Right cardiac atrium (tissue), 5 donors: ENCODE results near the gene CWC15. TPM values are rescaled to one million over a fixed set of nuclear protein-coding genes. Genes with fewer than 3 reads are reported as not detected.
"Not testable (repeated sequence)": the region's sequence is repeated elsewhere in the genome, so short reads cannot be mapped to it uniquely, and the experiment has no call there.

Experiments used
- ATAC-seq, 2 donors: fragments of 200-7000 bp; cut with Tn5 transposase; one replicate each; pipeline versions ENCODE4 v1.8.0 to v1.9.1; 2020; ENCODE audit warnings: moderate library complexity in 2 of 2, mild to moderate bottlenecking in 1 of 2
- DNase-seq, 3 donors: peaks; one replicate each; pipeline ENCODE4 v3.0.0-alpha.2; 2020
- H3K27ac ChIP-seq: one replicate; pipeline ENCODE4 v1.5.1; 2013; ENCODE audit warnings: mild to moderate bottlenecking, low read length, control low read depth, moderate library complexity
- H3K27me3 ChIP-seq: one replicate; pipeline ENCODE4 v1.6.1; 2013; ENCODE audit not compliant: control insufficient read depth, insufficient read depth
- H3K4me1 ChIP-seq: one replicate; pipeline ENCODE4 v1.6.1; 2013; ENCODE audit warnings: low read length; ENCODE audit not compliant: control insufficient read depth, insufficient read depth
- H3K4me3 ChIP-seq: one replicate; pipeline ENCODE4 v1.5.1; 2013; ENCODE audit warnings: low read length, control low read depth
- H3K9me3 ChIP-seq: one replicate; pipeline ENCODE4 v1.6.1; 2013; ENCODE audit warnings: low read length; ENCODE audit not compliant: control insufficient read depth
- WGBS: extraction: QIAGEN DNeasy Blood & Tissue Kit; methylation state at CpG from one replicate; pipeline ENCODE4 v1.1.7; 2013; 5-methylcytosine and 5-hydroxymethylcytosine counted together
- intact Hi-C, 4 donors: fragments of 100-400 bp; cut with DNase I; formaldehyde crosslinking; loops; one replicate each; pipeline versions ENCODE4 v1.11.0 to v1.14.0; 2022 to 2023
- long read RNA-seq, 4 donors: library from polyadenylated mRNA; unstranded; transcript quantifications; one replicate each; pipeline ENCODE4 v2.0.0, GENCODE V29; 2020 to 2021
- polyA plus RNA-seq: library from polyadenylated mRNA; stranded (reverse); fragments of 200-250 nt; gene quantifications from one replicate; pipeline ENCODE4 v1.2.3, GENCODE V29; 2013
- total RNA-seq, 4 donors: library from RNA; stranded (reverse); fragmentation: NEBNext Ultra II Directional; extraction: Animal tissue kit (Norgen Biotek cat#: 25700); gene quantifications; one replicate each; pipeline ENCODE4 v1.2.1, GENCODE V29; 2021
- donor health status: healthy with polysubstance abuse.
- donor health status: DM: no; HTN: yes; CAD: no.
- donor health status: DM: no; HTN: no; CAD: no.
- donor health status: DM: no; HTN: yes; CAD: no; lungs with severe emphysema.
- donor health status: DM: yes; HTN: yes; CAD: no.

The CWC15 gene
- 10 to 100 TPM; 63.6 to 82.7 (median 67.0) TPM for total RNA-seq
- polyA plus RNA-seq = 75.3 TPM
- long read RNA-seq, donor 1, transcript CWC15-201 (7 exons, 1,576 nt) = major isoform, 27 of 32 reads
- long read RNA-seq, donor 1, partial matches to known transcripts = 4 of 32 reads
- long read RNA-seq, donor 1, other reads (novel, unspliced or antisense) = 1 of 32 reads
- long read RNA-seq, donor 2, transcript CWC15-201 (7 exons, 1,576 nt) = major isoform, 22 of 24 reads
- long read RNA-seq, donor 2, partial matches to known transcripts = 1 of 24 reads
- long read RNA-seq, donor 2, other reads (novel, unspliced or antisense) = 1 of 24 reads
- long read RNA-seq, donor 3, transcript CWC15-201 (7 exons, 1,576 nt) = major isoform, 14 of 18 reads
- long read RNA-seq, donor 3, partial matches to known transcripts = 0 of 18 reads
- long read RNA-seq, donor 3, other reads (novel, unspliced or antisense) = 2 of 18 reads
- long read RNA-seq, donor 4, transcript CWC15-201 (7 exons, 1,576 nt) = major isoform, 15 of 15 reads
- long read RNA-seq, donor 4, partial matches to known transcripts = 0 of 15 reads
- long read RNA-seq, donor 4, other reads (novel, unspliced or antisense) = 0 of 15 reads

- ATAC-seq (peak; percentile 100), DNase-seq (peak; percentile 96 to 97 (median 97))
- no peaks in the 10 kb centered on the region for H3K4me1 ChIP-seq
- no peaks in the 10 kb centered on the region for H3K27me3 ChIP-seq
- H3K9me3 ChIP-seq = no peaks in the 10 kb centered on the region
- peak within 1 kb of the TSS; percentile 97 for H3K4me3 ChIP-seq
- intact Hi-C loops = no loop called here
- peak within 1 kb of the TSS; percentile 87 for H3K27ac ChIP-seq
- under 1% methylated on average over 65 of the region's 66 CpGs for WGBS
Observed at GRCh38 chr11:94973099-94973968, at the start of gene CWC15, which contains the start of gene KDM4D. Gene CWC15, minus strand, starts transcription at chr11:94973556. Its CDS starts 1,371 bp downstream, at chr11:94972185. Gene KDM4D, plus strand, starts transcription at chr11:94973709. Its CDS starts 23,664 bp downstream, at chr11:94997373.

- ATAC-seq, H3K4me3 ChIP-seq, intact Hi-C loops, H3K27ac ChIP-seq, H3K27me3 ChIP-seq, H3K9me3 ChIP-seq, DNase-seq, H3K4me1 ChIP-seq: not testable (repeated sequence)
- 75% methylated on average over 5 of the region's 5 CpGs for WGBS
Observed at GRCh38 chr11:95021468-95021867, 48.1 kb upstream of the CWC15 start.

- Histone ChIP-seq H3K27ac (no peak overlapping the region), H3K4me1 (no peaks in the 10 kb centered on the region), H3K27me3 (no peaks in the 10 kb centered on the region), H3K4me3 (no peak overlapping the region), H3K9me3 (no peaks in the 10 kb centered on the region)
- ATAC-seq (no peak), DNase-seq (no peak)
- 69% methylated on average over 2 of the region's 2 CpGs for WGBS
- intact Hi-C loops = no loop called here
Observed at GRCh38 chr11:95016139-95016538, 42.8 kb upstream of the CWC15 start.

- H3K27me3 ChIP-seq = no peaks in the 10 kb centered on the region
- H3K4me3 ChIP-seq = no peak overlapping the region
- H3K27ac ChIP-seq = no peak overlapping the region
- DNase-seq = no peak
- H3K9me3 ChIP-seq = no peaks in the 10 kb centered on the region
- no peak for ATAC-seq
- no peaks in the 10 kb centered on the region for H3K4me1 ChIP-seq
- intact Hi-C loops = no loop called here
- WGBS = 84% methylated on average over 12 of the region's 12 CpGs
Observed at GRCh38 chr11:95014184-95014821, 40.9 kb upstream of the CWC15 start.

- H3K27ac ChIP-seq = no peak overlapping the region
- no peaks in the 10 kb centered on the region for H3K9me3 ChIP-seq
- DNase-seq (no peak), ATAC-seq (no peak)
- no peak overlapping the region for H3K4me3 ChIP-seq
- H3K4me1 ChIP-seq = no peaks in the 10 kb centered on the region
- intact Hi-C loops = no loop called here
- no peaks in the 10 kb centered on the region for H3K27me3 ChIP-seq
Observed at GRCh38 chr11:95011376-95011775, 38.0 kb upstream of the CWC15 start.

GRCh38 chr11:95005642-95006041 lies 32.3 kb upstream of the CWC15 start:
- ATAC-seq (no peak), DNase-seq (no peak)
- H3K27me3 ChIP-seq = no peaks in the 10 kb centered on the region
- no peaks in the 10 kb centered on the region for H3K4me1 ChIP-seq
- H3K9me3 ChIP-seq = no peaks in the 10 kb centered on the region
- H3K4me3 ChIP-seq = no peak overlapping the region
- intact Hi-C loops = no loop called here
- 81% methylated on average over 1 of the region's 1 CpG for WGBS
- no peak overlapping the region for H3K27ac ChIP-seq

- Histone ChIP-seq H3K27ac (no peak overlapping the region), H3K9me3 (no peaks in the 10 kb centered on the region), H3K27me3 (no peaks in the 10 kb centered on the region), H3K4me3 (no peak overlapping the region), H3K4me1 (no peaks in the 10 kb centered on the region)
- DNase-seq = no peak
- no peak for ATAC-seq
- intact Hi-C loops = no loop called here
Observed at GRCh38 chr11:95003716-95004115, 30.4 kb upstream of the CWC15 start.

GRCh38 chr11:94998285-94998684 lies 24.9 kb upstream of the CWC15 start:
- no peaks in the 10 kb centered on the region for H3K9me3 ChIP-seq
- H3K27me3 ChIP-seq = no peaks in the 10 kb centered on the region
- peak in 1 of 2 donors; percentile 43 for ATAC-seq
- 95% methylated on average over 13 of the region's 13 CpGs for WGBS
- no peaks in the 10 kb centered on the region for H3K4me1 ChIP-seq
- H3K4me3 ChIP-seq = no peak overlapping the region
- no peak overlapping the region for H3K27ac ChIP-seq
- peak in 1 of 3 donors; percentile 5 for DNase-seq
- intact Hi-C loops = no loop called here

- H3K4me1 ChIP-seq = no peaks in the 10 kb centered on the region
- H3K9me3 ChIP-seq = no peaks in the 10 kb centered on the region
- no peak overlapping the region for H3K4me3 ChIP-seq
- 95% methylated on average over 6 of the region's 6 CpGs for WGBS
- no peak overlapping the region for H3K27ac ChIP-seq
- ATAC-seq (no peak), DNase-seq (no peak)
- no peaks in the 10 kb centered on the region for H3K27me3 ChIP-seq
- intact Hi-C loops = no loop called here
Observed at GRCh38 chr11:94997437-94997836, 24.1 kb upstream of the CWC15 start.

- ATAC-seq = no peak
- no peak for DNase-seq
- over 99% methylated on average over 2 of the region's 2 CpGs for WGBS
- no peak overlapping the region for H3K27ac ChIP-seq
- intact Hi-C loops = no loop called here
- no peaks in the 10 kb centered on the region for H3K27me3 ChIP-seq
- H3K4me3 ChIP-seq = no peak overlapping the region
- no peaks in the 10 kb centered on the region for H3K4me1 ChIP-seq
- no peaks in the 10 kb centered on the region for H3K9me3 ChIP-seq
Observed at GRCh38 chr11:94993400-94993943, 20.1 kb upstream of the CWC15 start.
